Epithelial cell of esophagus (primary cell): Measurements from ENCODE around the gene RALGAPA2.
A peak's percentile ranks its signal among the peaks of the same experiment; 100 is the strongest.

ENCODE experiments used
- DNase-seq: peaks from one replicate; pipeline ENCODE4 v3.0.0; 2010; ENCODE audit warnings: low read depth
- H3K4me3 ChIP-seq: 2 replicates; pipeline ENCODE4 v1.5.1; 2011; ENCODE audit warnings: mild to moderate bottlenecking, low read length, control low read depth
- CTCF ChIP-seq: IDR thresholded peaks from 2 replicates; pipeline ENCODE4 v1.5.1; 2011; ENCODE audit warnings: low read depth, mild to moderate bottlenecking, low read length, control low read depth, inconsistent platforms; ENCODE audit not compliant: insufficient read depth; ENCODE audit errors: missing control alignments

The RALGAPA2 gene

GRCh38 chr20:20412750-20413149 is 299.7 kb downstream of the RALGAPA2 start:
- no peak for DNase-seq
- H3K4me3 ChIP-seq = no peak overlapping the region
- TF ChIP-seq CTCF = no peak

- TF ChIP-seq CTCF = no peak
- no peak for DNase-seq
Observed at GRCh38 chr20:20411836-20412235, 300.6 kb downstream of the RALGAPA2 start.

GRCh38 chr20:20411402-20411801 is 301.0 kb downstream of the RALGAPA2 start:
- DNase-seq = no peak
- H3K4me3 ChIP-seq = no peak overlapping the region
- TF ChIP-seq CTCF = no peak

More at GRCh38 chr20:20411836-20412235, 300.6 kb downstream of the RALGAPA2 start:
- no peak overlapping the region for H3K4me3 ChIP-seq

GRCh38 chr20:20410678-20411077 is 301.8 kb downstream of the RALGAPA2 start:
- no peak for TF ChIP-seq CTCF
- H3K4me3 ChIP-seq = no peak overlapping the region
- DNase-seq = peak; percentile 26

GRCh38 chr20:20409331-20409730 is 303.1 kb downstream of the RALGAPA2 start:
- no peak overlapping the region for H3K4me3 ChIP-seq
- TF ChIP-seq CTCF = no peak
- DNase-seq = no peak

GRCh38 chr20:20407891-20408805 is 304.3 kb downstream of the RALGAPA2 start:
- H3K4me3 ChIP-seq = no peak overlapping the region
- no peak for DNase-seq
- peak; percentile 37 for TF ChIP-seq CTCF
